IgD-negative memory B cell (primary cell): ENCODE results near the gene IDNK. TPM values are rescaled to one million over a fixed set of nuclear protein-coding genes. Genes with fewer than 3 reads are reported as not detected.

Experiments used
- polyA plus RNA-seq: library from polyadenylated mRNA; unstranded; fragments of 300-500 nt; fragmentation: Illumina TruSeq; gene quantifications from one replicate; pipeline ENCODE4 v1.2.3, GENCODE V29; 2021

Gene IDNK
- polyA plus RNA-seq, 1 donor from 2014 or later, result 20.9 TPM

Other genes starting within 250 kb of the IDNK start
- 1.1 TPM for gene FRMD3, start 84.7 kb upstream of the IDNK start, polyA plus RNA-seq
- gene UBQLN1, start 84.8 kb downstream of the IDNK start, polyA plus RNA-seq, result 76.6 TPM
- 8.6 TPM for gene GKAP1, start 194.6 kb downstream of the IDNK start, polyA plus RNA-seq